ENCODE data around the gene DGKQ. TPM values are rescaled to one million over a fixed set of nuclear protein-coding genes. Genes with fewer than 3 reads are reported as not detected.
"Not testable (repeated sequence)": the region's sequence is repeated elsewhere in the genome, so short reads cannot be mapped to it uniquely, and the experiment has no call there.

Gene DGKQ
- total RNA-seq, 1 donor from 2014 or later: 18.0 TPM

DNA sequence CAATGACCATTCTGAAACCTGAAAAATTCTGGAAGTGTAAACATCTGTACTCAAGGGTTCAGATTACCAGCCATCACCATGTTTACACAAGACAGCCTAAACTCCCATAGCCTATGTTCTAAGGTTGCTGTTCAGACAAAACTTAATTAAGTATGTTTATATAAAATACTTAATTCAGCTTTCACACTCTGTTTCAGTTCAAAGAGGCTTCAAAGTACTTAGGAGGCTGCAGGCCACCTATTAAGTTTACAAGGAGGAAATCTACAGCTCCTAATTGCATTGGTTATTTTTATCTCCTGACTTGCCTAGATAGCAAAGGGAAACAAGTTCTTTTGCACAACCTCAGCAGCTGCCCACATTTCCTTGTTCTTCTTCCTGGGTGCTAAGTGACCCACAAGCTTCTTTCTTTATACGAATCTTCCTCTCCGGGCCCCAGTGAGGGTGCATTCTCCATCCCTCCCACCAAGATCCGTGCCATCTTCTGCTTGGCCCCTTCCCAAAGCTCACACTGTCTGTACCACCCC is 43.3 kb downstream of the DGKQ start:
- intact Hi-C loops (cut with micrococcal nuclease): loop anchor here (2.0 to 5.0 kb wide), 3 partner anchors 15 to 417 kb away; partner anchors contain the start of gene UVSSA

DNA sequence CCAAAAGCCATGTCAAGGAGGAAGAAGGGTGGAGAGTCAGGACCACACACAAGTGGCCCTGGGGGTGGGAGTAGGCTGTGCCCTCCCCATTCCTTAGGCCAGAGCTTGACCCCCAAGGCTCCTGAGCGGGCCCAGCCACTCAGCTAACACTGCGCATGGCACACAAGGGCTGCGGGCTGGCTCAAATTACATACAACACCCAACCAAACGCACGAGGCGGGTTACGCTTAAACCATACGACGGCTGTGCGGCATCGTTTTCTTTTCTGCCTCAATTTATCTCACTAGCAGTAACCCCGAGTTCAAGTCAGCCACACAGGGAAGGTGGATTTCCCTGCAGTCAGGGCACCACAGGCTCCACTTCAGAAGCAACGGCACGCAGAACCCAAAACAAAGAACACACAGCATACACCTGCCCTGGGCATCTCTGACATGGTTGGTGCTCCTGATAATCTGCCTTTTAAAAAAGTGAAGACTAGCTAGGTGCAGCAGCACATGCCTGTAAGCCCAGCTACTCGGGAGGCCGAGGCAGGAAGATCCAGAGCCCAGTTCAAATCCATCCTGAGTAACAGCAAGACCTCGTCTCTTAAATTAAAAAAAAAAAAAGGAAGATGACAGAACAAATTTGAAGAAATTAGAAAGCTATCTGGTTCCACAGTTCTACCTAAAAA is 44.1 kb downstream of the DGKQ start:
- intact Hi-C loops (cut with micrococcal nuclease): no loop called here

DNA sequence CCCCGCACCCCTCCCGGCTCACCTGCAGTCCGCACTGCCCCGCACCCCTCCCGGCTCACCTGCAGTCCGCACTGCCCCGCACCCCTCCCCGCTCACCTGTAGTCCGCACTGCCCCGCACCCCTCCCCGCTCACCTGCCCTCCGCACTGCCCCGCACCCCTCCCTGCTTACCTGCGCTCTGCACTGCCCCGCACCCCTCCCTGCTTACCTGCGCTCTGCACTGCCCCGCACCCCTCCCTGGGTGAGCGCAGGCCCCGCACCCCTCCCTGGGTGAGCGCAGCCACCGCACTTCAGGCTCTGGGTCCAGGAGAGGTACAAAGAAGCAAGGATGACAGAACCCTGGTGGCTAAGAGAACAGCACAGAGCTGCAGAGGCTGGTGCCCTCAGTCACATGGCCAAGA is 45.8 kb downstream of the DGKQ start:
- intact Hi-C loops (cut with micrococcal nuclease): not testable (repeated sequence)

DNA sequence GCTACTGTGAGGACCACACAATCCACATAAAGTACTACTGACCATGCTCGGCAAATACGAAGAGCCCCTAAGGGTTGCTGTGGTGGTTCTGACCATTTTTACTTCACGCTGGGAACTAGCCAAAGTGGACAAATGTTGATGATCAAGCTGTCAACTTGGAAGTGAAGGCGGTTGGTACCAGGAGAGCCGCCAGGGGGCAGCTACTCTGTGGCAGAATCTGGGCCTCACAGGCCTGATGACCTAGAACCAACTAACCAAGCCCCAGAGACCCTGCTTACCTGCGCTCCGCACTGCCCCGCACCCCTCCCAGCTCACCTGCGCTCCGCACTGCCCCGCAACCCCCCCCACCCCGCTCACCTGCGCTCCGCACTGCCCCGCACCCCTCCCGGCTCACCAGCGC is 46.8 kb downstream of the DGKQ start:
- intact Hi-C loops (cut with micrococcal nuclease): no loop called here

GRCh38 chr4:925771-926500 is 47.4 kb downstream of the DGKQ start:
- intact Hi-C loops (cut with micrococcal nuclease): no loop called here

- intact Hi-C loops (cut with micrococcal nuclease): no loop called here
Measured at GRCh38 chr4:925171-925570, 48.2 kb downstream of the DGKQ start.

DNA sequence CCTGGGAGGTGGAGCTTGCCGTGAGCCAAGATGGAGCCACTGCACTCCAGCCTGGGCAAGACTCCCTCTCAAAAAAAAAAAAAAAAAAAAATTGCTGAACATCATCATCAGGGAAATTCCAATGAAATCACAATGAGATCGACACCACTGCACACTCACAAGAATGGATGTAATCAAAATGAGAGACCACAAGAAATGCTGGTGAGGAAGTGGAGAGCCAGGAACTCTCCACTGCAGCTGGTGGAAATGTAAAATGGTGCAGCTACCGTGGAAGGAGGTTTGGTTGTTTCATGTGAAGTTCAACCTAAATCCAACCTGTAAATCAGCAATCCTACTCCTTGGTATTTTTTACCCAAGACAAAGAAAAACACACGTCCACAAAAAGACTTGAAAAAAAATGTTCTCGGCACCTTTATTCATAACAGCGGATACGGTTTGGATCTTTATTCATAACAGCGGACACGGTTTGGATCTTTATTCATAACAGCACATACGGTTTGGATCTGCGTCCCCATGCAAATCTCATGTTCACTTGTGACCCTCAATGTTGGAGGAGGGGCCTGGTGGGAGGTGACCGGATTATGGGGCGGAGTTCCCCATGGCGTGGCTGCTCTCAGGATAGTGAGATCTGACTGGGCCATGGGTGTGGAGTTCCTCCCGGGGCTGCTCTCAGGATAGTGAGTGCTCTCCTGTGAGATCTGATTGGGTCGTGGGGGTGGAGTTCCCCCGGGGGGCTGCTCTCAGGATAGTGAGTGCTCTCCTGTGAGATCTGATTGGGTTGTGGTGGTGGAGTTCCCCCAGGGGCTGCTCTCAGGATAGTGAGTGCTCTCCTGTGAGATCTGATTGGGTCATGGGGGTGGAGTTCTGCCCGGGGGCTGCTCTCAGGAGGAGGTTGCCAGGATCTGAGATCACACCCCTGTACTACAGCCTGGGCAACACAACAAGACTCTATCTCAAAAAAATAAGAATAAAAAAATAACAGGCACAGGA is 49.0 kb downstream of the DGKQ start:
- intact Hi-C loops (cut with micrococcal nuclease): loop anchor here (1.0 kb wide), 1 partner anchor 8 kb away; the partner anchor contains the start of genes GAK and TMEM175

GRCh38 chr4:921830-922331 is 51.5 kb downstream of the DGKQ start:
- intact Hi-C loops (cut with micrococcal nuclease): no loop called here

DNA sequence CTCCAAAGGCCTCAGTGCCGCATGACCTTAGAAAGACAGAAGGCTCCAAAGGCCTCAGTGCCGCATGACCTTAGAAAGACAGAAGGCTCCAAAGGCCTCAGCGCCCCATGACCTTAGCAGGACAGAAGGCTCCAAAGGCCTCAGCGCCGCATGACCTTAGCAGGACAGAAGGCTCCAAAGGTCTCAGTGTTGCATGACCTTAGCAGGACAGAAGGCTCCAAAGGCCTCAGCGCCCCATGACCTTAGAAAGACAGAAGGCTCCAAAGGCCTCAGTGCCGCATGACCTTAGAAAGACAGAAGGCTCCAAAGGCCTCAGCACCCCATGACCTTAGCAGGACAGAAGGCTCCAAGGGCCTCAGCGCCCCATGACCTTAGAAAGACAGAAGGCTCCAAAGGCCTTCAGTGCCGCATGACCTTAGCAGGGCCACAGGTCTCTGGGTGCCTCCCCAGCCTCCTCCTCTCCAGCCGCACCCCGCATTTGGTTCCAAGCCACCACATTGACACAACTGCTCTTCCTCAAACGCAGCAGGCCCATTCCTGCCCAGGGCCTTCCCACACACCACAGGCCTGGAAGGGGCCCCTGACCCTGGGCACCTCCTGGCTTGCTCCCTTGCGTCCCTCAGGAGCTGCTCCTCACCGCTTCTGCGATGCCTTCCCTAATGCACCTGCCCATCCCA is 54.2 kb downstream of the DGKQ start:
- intact Hi-C loops (cut with micrococcal nuclease): not testable (repeated sequence)

- intact Hi-C loops (cut with micrococcal nuclease): not testable (repeated sequence)
Measured at GRCh38 chr4:918591-918990, 54.8 kb downstream of the DGKQ start.

DNA sequence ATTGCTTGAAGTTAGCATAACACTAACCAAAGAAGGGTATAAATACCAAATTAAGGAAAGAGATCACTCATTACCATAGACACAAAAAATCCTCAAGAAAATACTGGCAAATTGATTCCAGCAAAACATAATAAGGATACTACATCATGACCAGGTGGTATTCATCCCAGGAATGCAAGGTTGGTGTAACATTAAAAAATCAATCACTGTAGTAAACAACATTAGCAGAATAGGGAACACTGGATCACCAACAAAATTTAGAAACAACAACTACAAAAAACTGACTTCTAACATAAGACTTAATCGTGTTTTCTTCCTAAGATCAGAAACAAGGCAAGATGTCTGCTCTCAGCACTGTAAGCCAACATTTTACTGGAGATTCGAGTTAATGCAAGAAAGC is 55.4 kb downstream of the DGKQ start:
- intact Hi-C loops (cut with micrococcal nuclease): no loop called here

- intact Hi-C loops (cut with micrococcal nuclease): no loop called here
Measured at GRCh38 chr4:917466-917865, 55.9 kb downstream of the DGKQ start.

- intact Hi-C loops (cut with micrococcal nuclease): loop anchor here (2.0 kb wide), 1 partner anchor 15 kb away; no protein-coding TSS in a partner anchor
Measured at GRCh38 chr4:915595-915994, 57.8 kb downstream of the DGKQ start.

DNA sequence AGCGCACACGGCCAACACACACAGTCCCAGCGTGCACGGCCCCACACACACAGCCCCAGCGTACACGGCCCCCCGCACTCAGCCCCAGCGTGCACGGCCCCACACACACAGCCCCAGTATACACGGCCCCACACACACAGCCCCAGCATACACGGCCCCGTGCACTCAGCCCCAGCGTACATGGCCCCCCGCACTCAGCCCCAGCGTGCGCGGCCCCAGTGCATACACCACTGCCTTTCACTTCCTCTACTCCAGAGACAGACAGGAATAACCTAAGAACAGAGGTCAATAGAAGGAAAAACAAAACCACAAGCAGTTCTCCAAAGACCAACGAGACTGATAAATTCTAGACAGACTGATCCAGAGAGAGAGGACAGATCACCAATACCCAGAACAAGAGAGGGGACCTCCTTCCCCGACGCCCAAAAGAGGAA is 58.3 kb downstream of the DGKQ start:
- intact Hi-C loops (cut with micrococcal nuclease): loop anchor here (2.0 kb wide), 1 partner anchor 16 kb away; no protein-coding TSS in a partner anchor

- intact Hi-C loops (cut with micrococcal nuclease): loop anchor here (2.0 kb wide), 1 partner anchor 16 kb away; no protein-coding TSS in a partner anchor
Measured at GRCh38 chr4:914531-914930, 58.8 kb downstream of the DGKQ start.

DNA sequence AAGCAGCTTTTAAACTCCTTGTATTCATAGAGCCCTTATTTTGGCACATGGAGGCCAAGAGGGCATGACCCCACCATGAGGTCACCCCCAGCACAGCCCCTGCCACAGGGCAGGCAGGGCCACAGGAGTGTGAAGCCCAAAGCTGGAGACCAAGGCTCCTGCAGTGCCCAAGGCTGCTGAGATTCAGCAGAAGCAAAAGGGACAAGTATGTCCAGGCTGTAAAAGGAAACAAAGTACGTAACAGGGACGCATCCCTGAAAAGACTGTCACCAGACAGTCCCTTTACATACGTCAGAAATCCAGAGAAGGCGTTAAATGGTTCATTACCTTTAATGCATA is 60.1 kb downstream of the DGKQ start:
- intact Hi-C loops (cut with micrococcal nuclease): no loop called here

DNA sequence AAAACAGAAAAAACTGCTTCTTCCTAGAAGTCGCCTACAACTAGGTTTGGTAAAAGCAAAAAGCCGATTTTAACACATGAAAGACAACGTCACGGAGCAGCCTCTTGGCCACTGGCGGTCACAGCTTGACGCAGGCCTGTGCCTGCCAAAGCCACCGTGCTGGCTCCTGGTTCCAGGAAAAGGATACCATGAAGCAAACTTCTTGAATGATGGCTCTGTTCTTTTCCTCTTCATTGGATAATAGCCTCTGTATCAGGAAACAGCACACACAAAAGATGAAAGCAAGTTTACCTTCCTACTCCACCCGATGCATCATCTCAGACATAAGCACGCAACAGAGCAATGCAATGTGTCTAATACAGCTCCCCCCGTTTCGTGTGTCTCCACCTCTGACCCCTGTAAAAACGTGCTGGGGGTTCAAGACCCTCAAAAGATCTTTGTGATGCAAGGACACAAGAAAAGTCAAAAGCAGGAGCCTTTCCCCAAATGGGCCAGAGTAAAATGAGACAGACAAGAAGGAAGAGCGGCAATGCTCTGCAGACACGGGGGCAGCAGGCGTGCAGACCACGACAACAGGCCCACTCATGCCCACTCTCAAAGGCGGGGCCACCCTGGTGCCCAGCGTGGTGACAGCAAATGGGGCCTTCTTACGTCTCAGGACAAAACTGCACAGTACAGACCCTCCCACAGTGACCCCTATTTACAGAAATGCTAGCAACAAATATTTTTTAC is 60.7 kb downstream of the DGKQ start:
- intact Hi-C loops (cut with micrococcal nuclease): no loop called here

GRCh38 chr4:911871-912490 is 61.4 kb downstream of the DGKQ start:
- intact Hi-C loops (cut with micrococcal nuclease): no loop called here

- intact Hi-C loops (cut with micrococcal nuclease): no loop called here
Measured at GRCh38 chr4:911221-911751, 62.1 kb downstream of the DGKQ start.
